Measurements from ENCODE around the gene C1orf159. TPM values are rescaled to one million over a fixed set of nuclear protein-coding genes. Genes with fewer than 3 reads are reported as not detected.
A peak's percentile ranks its signal among the peaks of the same experiment; 100 is the strongest.

Gene C1orf159
- total RNA-seq, 1 donor from 2014 or later: 2.1 TPM

- peaks cover 0 to 15% (median 8%) of the 10 kb centered on the region in 3 donors for H3K4me1 ChIP-seq (ENCODE audit: control insufficient read depth in 3 of 3, insufficient read depth in 3 of 3, low read length in 3 of 3)
- no peaks in the 10 kb centered on the region for H3K9me3 ChIP-seq (ENCODE audit: control insufficient read depth in 3 of 3, low read length in 3 of 3)
- peak overlapping the region in 1 of 3 donors; percentile 8 for H3K9ac ChIP-seq (ENCODE audit: low read depth in 1 of 3, low read length in 3 of 3)
- no peak overlapping the region for H3K27ac ChIP-seq (ENCODE audit: low read depth, low read length)
- H3K4me3 ChIP-seq (ENCODE audit: low read length in 3 of 3): peak overlapping the region in 2 of 3 donors; percentile 29 to 54
- peaks cover 0 to 5% (median 0%) of the 10 kb centered on the region in 3 donors for H3K36me3 ChIP-seq (ENCODE audit: control insufficient read depth in 3 of 3, insufficient read depth in 3 of 3, low read length in 3 of 3)
- H3K27me3 ChIP-seq (ENCODE audit: control insufficient read depth in 3 of 3, insufficient read depth in 3 of 3, low read length in 3 of 3): peaks cover 42 to 55% (median 50%) of the 10 kb centered on the region in 3 donors
These were observed 75.6 kb downstream of the C1orf159 start for GRCh38 chr1:1040004-1040991.

- no peak overlapping the region for H3K9ac ChIP-seq (ENCODE audit: low read depth in 1 of 3, low read length in 3 of 3)
- H3K4me1 ChIP-seq (ENCODE audit: control insufficient read depth in 3 of 3, insufficient read depth in 3 of 3, low read length in 3 of 3): peaks cover 0 to 18% (median 9%) of the 10 kb centered on the region in 3 donors
- H3K27me3 ChIP-seq (ENCODE audit: control insufficient read depth in 3 of 3, insufficient read depth in 3 of 3, low read length in 3 of 3): peaks cover 49 to 60% (median 53%) of the 10 kb centered on the region in 3 donors
- H3K36me3 ChIP-seq (ENCODE audit: control insufficient read depth in 3 of 3, insufficient read depth in 3 of 3, low read length in 3 of 3): peaks cover 0 to 2% (median 0%) of the 10 kb centered on the region in 3 donors
- no peak overlapping the region for H3K4me3 ChIP-seq (ENCODE audit: low read length in 3 of 3)
- no peak overlapping the region for H3K27ac ChIP-seq (ENCODE audit: low read depth, low read length)
- H3K9me3 ChIP-seq (ENCODE audit: control insufficient read depth in 3 of 3, low read length in 3 of 3): no peaks in the 10 kb centered on the region
These were observed 76.6 kb downstream of the C1orf159 start for GRCh38 chr1:1039145-1039910.

DNA sequence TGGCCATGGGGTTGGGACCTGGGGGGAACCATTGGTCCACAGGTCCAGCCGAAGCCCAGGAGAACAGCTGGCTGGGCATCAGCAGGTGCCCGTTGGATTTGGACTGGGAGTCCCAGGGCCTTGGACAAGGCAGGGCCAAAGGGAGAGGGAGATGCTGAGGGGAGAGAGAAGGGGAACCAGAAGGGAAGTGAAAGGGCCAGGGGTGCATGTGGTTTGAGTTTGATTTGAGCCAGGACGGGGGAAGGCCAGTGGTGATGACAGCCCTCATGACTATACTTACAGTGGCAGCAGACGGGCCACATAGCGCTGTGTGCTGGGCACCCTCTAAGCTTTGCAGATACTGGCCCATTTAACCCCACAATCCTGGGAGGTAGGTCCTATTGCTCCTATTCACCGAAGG lies 77.2 kb downstream of the C1orf159 start:
- Histone ChIP-seq H3K27me3 (ENCODE audit: control insufficient read depth in 3 of 3, insufficient read depth in 3 of 3, low read length in 3 of 3) (peaks cover 55 to 63% (median 55%) of the 10 kb centered on the region in 3 donors), H3K9me3 (ENCODE audit: control insufficient read depth in 3 of 3, low read length in 3 of 3) (no peaks in the 10 kb centered on the region), H3K36me3 (ENCODE audit: control insufficient read depth in 3 of 3, insufficient read depth in 3 of 3, low read length in 3 of 3) (no peaks in the 10 kb centered on the region), H3K9ac (ENCODE audit: low read depth in 1 of 3, low read length in 3 of 3) (no peak overlapping the region), H3K4me3 (ENCODE audit: low read length in 3 of 3) (no peak overlapping the region), H3K27ac (ENCODE audit: low read depth, low read length) (no peak overlapping the region), H3K4me1 (ENCODE audit: control insufficient read depth in 3 of 3, insufficient read depth in 3 of 3, low read length in 3 of 3) (peaks cover 0 to 22% (median 12%) of the 10 kb centered on the region in 3 donors)

- Histone ChIP-seq H3K9ac (ENCODE audit: low read depth in 1 of 3, low read length in 3 of 3) (no peak overlapping the region), H3K27ac (ENCODE audit: low read depth, low read length) (no peak overlapping the region), H3K9me3 (ENCODE audit: control insufficient read depth in 3 of 3, low read length in 3 of 3) (no peaks in the 10 kb centered on the region), H3K4me1 (ENCODE audit: control insufficient read depth in 3 of 3, insufficient read depth in 3 of 3, low read length in 3 of 3) (peaks cover 5 to 28% (median 16%) of the 10 kb centered on the region in 3 donors), H3K36me3 (ENCODE audit: control insufficient read depth in 3 of 3, insufficient read depth in 3 of 3, low read length in 3 of 3) (no peaks in the 10 kb centered on the region), H3K27me3 (ENCODE audit: control insufficient read depth in 3 of 3, insufficient read depth in 3 of 3, low read length in 3 of 3) (peaks cover 56 to 65% (median 60%) of the 10 kb centered on the region in 3 donors), H3K4me3 (ENCODE audit: low read length in 3 of 3) (no peak overlapping the region)
These were observed 78.2 kb downstream of the C1orf159 start for GRCh38 chr1:1037366-1038327.

DNA sequence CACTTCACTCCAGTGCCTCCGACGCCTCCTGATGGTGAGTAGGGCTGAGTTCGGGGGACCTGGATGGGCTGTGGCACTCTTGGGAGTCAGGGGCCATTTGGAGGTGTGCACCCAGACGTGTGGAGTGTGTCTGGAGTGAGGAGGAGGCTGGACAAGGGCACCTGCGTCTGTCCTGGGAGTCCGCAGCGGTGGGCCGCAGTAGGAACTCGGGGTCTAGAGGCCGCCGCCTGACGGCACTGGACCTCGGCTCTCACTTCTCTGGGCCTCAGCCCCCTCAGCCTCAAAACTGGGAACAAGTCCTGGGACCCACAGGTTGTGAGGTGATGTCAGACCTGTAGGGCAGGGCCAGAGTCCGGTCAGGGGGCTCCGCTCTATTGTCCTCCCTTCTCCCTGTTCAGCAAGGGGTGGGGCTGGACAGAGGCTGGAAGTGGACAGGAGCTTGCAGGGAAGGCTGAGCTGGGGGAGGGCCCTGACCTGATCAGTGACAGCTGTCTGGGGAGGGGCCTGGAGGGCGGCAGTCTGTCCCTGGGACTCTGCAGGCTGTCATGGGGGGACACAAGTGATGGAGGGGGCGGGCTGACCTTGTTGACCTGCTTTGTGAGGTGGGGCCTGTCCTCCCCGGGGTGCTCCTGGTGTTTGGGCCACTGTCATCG lies 80.5 kb downstream of the C1orf159 start:
- Histone ChIP-seq H3K36me3 (ENCODE audit: control insufficient read depth in 3 of 3, insufficient read depth in 3 of 3, low read length in 3 of 3) (no peaks in the 10 kb centered on the region), H3K27me3 (ENCODE audit: control insufficient read depth in 3 of 3, insufficient read depth in 3 of 3, low read length in 3 of 3) (peaks cover 63 to 69% (median 68%) of the 10 kb centered on the region in 3 donors), H3K4me3 (ENCODE audit: low read length in 3 of 3) (no peak overlapping the region), H3K4me1 (ENCODE audit: control insufficient read depth in 3 of 3, insufficient read depth in 3 of 3, low read length in 3 of 3) (peaks cover 9 to 31% (median 18%) of the 10 kb centered on the region in 3 donors), H3K9me3 (ENCODE audit: control insufficient read depth in 3 of 3, low read length in 3 of 3) (no peaks in the 10 kb centered on the region), H3K9ac (ENCODE audit: low read depth in 1 of 3, low read length in 3 of 3) (no peak overlapping the region), H3K27ac (ENCODE audit: low read depth, low read length) (no peak overlapping the region)

DNA sequence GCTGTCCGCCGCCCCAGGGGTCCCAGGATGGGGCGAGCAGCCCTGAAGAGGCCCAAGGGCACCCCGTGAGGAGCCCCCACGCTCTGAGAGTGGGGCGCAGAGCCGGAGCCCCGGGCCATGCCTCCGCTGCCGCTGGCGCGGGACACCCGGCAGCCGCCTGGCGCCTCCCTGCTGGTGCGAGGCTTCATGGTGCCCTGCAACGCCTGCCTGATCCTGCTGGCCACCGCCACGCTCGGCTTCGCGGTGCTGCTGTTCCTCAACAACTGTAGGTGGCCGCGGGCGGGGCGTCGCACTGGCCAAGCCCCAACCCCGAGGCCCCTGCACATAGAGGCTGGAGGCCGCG lies 81.5 kb downstream of the C1orf159 start:
- Histone ChIP-seq H3K9me3 (ENCODE audit: control insufficient read depth in 3 of 3, low read length in 3 of 3) (no peaks in the 10 kb centered on the region), H3K4me3 (ENCODE audit: low read length in 3 of 3) (no peak overlapping the region)

GRCh38 chr1:1033731-1034438 lies 82.0 kb downstream of the C1orf159 start:
- H3K4me1 ChIP-seq (ENCODE audit: control insufficient read depth in 3 of 3, insufficient read depth in 3 of 3, low read length in 3 of 3): peaks cover 9 to 18% (median 12%) of the 10 kb centered on the region in 3 donors
- no peak overlapping the region for H3K4me3 ChIP-seq (ENCODE audit: low read length in 3 of 3)
- H3K9ac ChIP-seq (ENCODE audit: low read depth in 1 of 3, low read length in 3 of 3): peak overlapping the region in 1 of 3 donors; percentile 45
- no peaks in the 10 kb centered on the region for H3K36me3 ChIP-seq (ENCODE audit: control insufficient read depth in 3 of 3, insufficient read depth in 3 of 3, low read length in 3 of 3)
- peaks cover 49 to 54% (median 54%) of the 10 kb centered on the region in 3 donors for H3K27me3 ChIP-seq (ENCODE audit: control insufficient read depth in 3 of 3, insufficient read depth in 3 of 3, low read length in 3 of 3)
- no peak overlapping the region for H3K27ac ChIP-seq (ENCODE audit: low read depth, low read length)
- no peaks in the 10 kb centered on the region for H3K9me3 ChIP-seq (ENCODE audit: control insufficient read depth in 3 of 3, low read length in 3 of 3)

More for the DNA sequence above, 81.5 kb downstream of the C1orf159 start:
- H3K9ac ChIP-seq (ENCODE audit: low read depth in 1 of 3, low read length in 3 of 3): peak overlapping the region in 1 of 3 donors; percentile 45
- no peak overlapping the region for H3K27ac ChIP-seq (ENCODE audit: low read depth, low read length)
- H3K36me3 ChIP-seq (ENCODE audit: control insufficient read depth in 3 of 3, insufficient read depth in 3 of 3, low read length in 3 of 3): no peaks in the 10 kb centered on the region
- H3K4me1 ChIP-seq (ENCODE audit: control insufficient read depth in 3 of 3, insufficient read depth in 3 of 3, low read length in 3 of 3): peaks cover 9 to 22% (median 12%) of the 10 kb centered on the region in 3 donors
- H3K27me3 ChIP-seq (ENCODE audit: control insufficient read depth in 3 of 3, insufficient read depth in 3 of 3, low read length in 3 of 3): peaks cover 54 to 59% (median 59%) of the 10 kb centered on the region in 3 donors

DNA sequence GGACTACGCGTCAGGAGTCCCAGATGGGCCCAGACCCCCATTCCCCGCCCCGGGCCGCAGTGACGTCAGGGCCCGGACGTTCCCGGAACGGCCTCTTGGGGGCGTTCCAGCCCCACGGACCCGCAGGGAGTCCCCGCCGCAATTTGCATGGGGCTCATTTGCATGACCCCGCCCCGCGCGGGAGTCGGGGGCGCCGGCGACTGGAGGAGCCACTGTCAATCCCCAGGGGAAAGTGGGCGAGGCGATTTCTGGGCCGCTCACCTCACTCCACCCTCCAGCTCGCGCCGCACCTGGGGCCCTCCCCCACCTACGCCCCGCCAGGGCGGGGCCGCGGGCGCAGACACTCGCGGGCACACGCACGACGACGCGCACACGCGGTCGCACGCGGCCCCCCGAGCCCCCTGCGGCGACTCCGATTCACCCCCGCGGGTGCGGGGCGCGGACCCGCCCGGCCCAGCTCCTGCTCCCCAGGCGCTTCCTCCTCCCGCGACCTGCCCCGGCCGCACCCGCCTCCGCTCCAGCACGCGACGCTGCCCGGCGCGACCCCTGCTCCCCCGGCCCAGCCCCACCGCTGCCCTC lies 82.8 kb downstream of the C1orf159 start:
- Histone ChIP-seq H3K4me1 (ENCODE audit: control insufficient read depth in 3 of 3, insufficient read depth in 3 of 3, low read length in 3 of 3) (peaks cover 9 to 18% (median 12%) of the 10 kb centered on the region in 3 donors), H3K36me3 (ENCODE audit: control insufficient read depth in 3 of 3, insufficient read depth in 3 of 3, low read length in 3 of 3) (no peaks in the 10 kb centered on the region), H3K9ac (ENCODE audit: low read depth in 1 of 3, low read length in 3 of 3) (peak overlapping the region in 1 of 3 donors; percentile 16), H3K4me3 (ENCODE audit: low read length in 3 of 3) (peak overlapping the region in 1 of 3 donors; percentile 41), H3K9me3 (ENCODE audit: control insufficient read depth in 3 of 3, low read length in 3 of 3) (no peaks in the 10 kb centered on the region), H3K27me3 (ENCODE audit: control insufficient read depth in 3 of 3, insufficient read depth in 3 of 3, low read length in 3 of 3) (peaks cover 42 to 46% (median 46%) of the 10 kb centered on the region in 3 donors), H3K27ac (ENCODE audit: low read depth, low read length) (no peak overlapping the region)
